IMR-90 (cell line): ENCODE results near the gene MED22. TPM values are rescaled to one million over a fixed set of nuclear protein-coding genes. Genes with fewer than 3 reads are reported as not detected.

Experiments used
- ATAC-seq: fragments of 200-7000 bp; cut with Tn5 transposase; 2 replicates; pipeline ENCODE4 v1.9.1; 2020; ENCODE audit warnings: low read depth, mild to moderate bottlenecking, moderate library complexity
- BruUV-seq: library from RNA; stranded (reverse); fragments of 400-500 nt; replicated peaks from 2 replicates; lab custom pipeline; 2021; lab: Mats Ljungman, UMichigan
- CTCF ChIA-PET: fragments of 300-600 bp; formaldehyde crosslinking; extraction: SDS; loops from one replicate; lab custom pipeline; 2021; ENCODE audit warnings: antibody characterized with exemption; lab: Yijun Ruan, JAX
- POLR2A ChIA-PET: fragments of 300-600 bp; sonication (Branson Sonifier 250); formaldehyde crosslinking; loops from one replicate; lab custom pipeline; 2022; ENCODE audit warnings: antibody characterized with exemption; ENCODE audit not compliant: unreplicated experiment; lab: Charles Lee
- DNase-seq: peaks from one replicate; pipeline ENCODE4 v3.0.0; 2013
- H2AFZ ChIP-seq: replicated peaks from 2 replicates; pipeline ENCODE3; 2013; ENCODE audit warnings: low read length, mild to moderate bottlenecking; ENCODE audit not compliant: poor library complexity
- H2AK5ac ChIP-seq: 2 replicates; pipeline ENCODE4 v1.6.1; 2013; ENCODE audit warnings: low read depth, low read length, inconsistent platforms
- H2AK9ac ChIP-seq: replicated peaks from 2 replicates; pipeline ENCODE3; 2013; ENCODE audit warnings: mild to moderate bottlenecking, low read depth, low read length, moderate library complexity; ENCODE audit not compliant: poor library complexity
- H2BK120ac ChIP-seq: 2 replicates; pipeline ENCODE4 v1.6.1; 2013; ENCODE audit warnings: low read depth, low read length, inconsistent platforms
- H2BK15ac ChIP-seq: 3 replicates; pipeline ENCODE4 v1.6.1; 2013; ENCODE audit warnings: low read depth, low read length, inconsistent platforms
- H2BK20ac ChIP-seq: 2 replicates; pipeline ENCODE4 v1.6.1; 2013; ENCODE audit warnings: low read depth, mild to moderate bottlenecking, inconsistent platforms, low read length, moderate library complexity
- H2BK5ac ChIP-seq: 2 replicates; pipeline ENCODE4 v1.6.1; 2013; ENCODE audit warnings: mild to moderate bottlenecking, low read depth, low read length, inconsistent platforms; ENCODE audit not compliant: poor library complexity, severe bottlenecking
- H3K14ac ChIP-seq: replicated peaks from 2 replicates; pipeline ENCODE4 v1.6.1; 2013; ENCODE audit warnings: low read depth, low read length, inconsistent platforms
- H3K18ac ChIP-seq: 2 replicates; pipeline ENCODE4 v1.6.1; 2013; ENCODE audit warnings: low read depth, low read length, control low read depth
- H3K23ac ChIP-seq: 2 replicates; pipeline ENCODE4 v1.6.1; 2013; ENCODE audit warnings: low read depth, low read length, inconsistent platforms
- H3K27ac ChIP-seq: 2 replicates; pipeline ENCODE4 v1.5.1; 2013; ENCODE audit warnings: mild to moderate bottlenecking, control low read depth, low read length; ENCODE audit not compliant: insufficient read depth
- H3K27me3 ChIP-seq: 2 replicates; pipeline ENCODE4 v1.6.1; 2013; ENCODE audit warnings: low read length; ENCODE audit not compliant: control insufficient read depth, insufficient read depth
- H3K36me3 ChIP-seq: 2 replicates; pipeline ENCODE4 v1.6.1; 2013; ENCODE audit warnings: low read length, mixed read lengths; ENCODE audit not compliant: control insufficient read depth, insufficient read depth
- H3K4ac ChIP-seq: 2 replicates; pipeline ENCODE4 v1.6.1; 2013; ENCODE audit warnings: low read depth, low read length, inconsistent platforms
- H3K4me1 ChIP-seq: 2 replicates; pipeline ENCODE4 v1.6.1; 2013; ENCODE audit warnings: low read length, mixed read lengths; ENCODE audit not compliant: control insufficient read depth, insufficient read depth
- H3K4me2 ChIP-seq: 2 replicates; pipeline ENCODE4 v1.6.1; 2013; ENCODE audit warnings: low read depth, mild to moderate bottlenecking, control low read depth, low read length, moderate library complexity
- H3K4me3 ChIP-seq: 2 replicates; pipeline ENCODE4 v1.5.1; 2013; ENCODE audit warnings: low read depth, mild to moderate bottlenecking, control low read depth, low read length, moderate library complexity; ENCODE audit not compliant: insufficient read depth
- H3K56ac ChIP-seq: 2 replicates; pipeline ENCODE4 v1.6.1; 2013; ENCODE audit warnings: low read length, inconsistent platforms; ENCODE audit not compliant: insufficient read depth; ENCODE audit errors: extremely low read depth
- H3K79me1 ChIP-seq, 2 experiments: 2 replicates each; pipeline ENCODE4 v1.6.1; 2013; ENCODE audit warnings: low read length in 2 of 2, inconsistent platforms in 1 of 2, low read depth in 1 of 2
- H3K9ac ChIP-seq: 2 replicates; pipeline ENCODE4 v1.6.1; 2013; ENCODE audit warnings: low read depth, low read length, control low read depth
- H3K9me1 ChIP-seq: 2 replicates; pipeline ENCODE4 v1.6.1; 2013; ENCODE audit warnings: low read length, inconsistent platforms; ENCODE audit not compliant: insufficient read depth
- H3K9me3 ChIP-seq: 2 replicates; pipeline ENCODE4 v1.6.1; 2013; ENCODE audit warnings: low read length; ENCODE audit not compliant: control insufficient read depth, insufficient read depth
- H4K20me1 ChIP-seq: 2 replicates; pipeline ENCODE4 v1.6.1; 2013; ENCODE audit warnings: low read length, inconsistent platforms; ENCODE audit not compliant: insufficient read depth
- H4K5ac ChIP-seq: 2 replicates; pipeline ENCODE4 v1.6.1; 2013; ENCODE audit warnings: mild to moderate bottlenecking, low read depth, low read length, control low read depth
- H4K8ac ChIP-seq, 2 experiments: 2 replicates each; pipeline ENCODE4 v1.6.1; 2013; ENCODE audit warnings: low read depth in 2 of 2, low read length in 2 of 2, control low read depth in 1 of 2, inconsistent platforms in 1 of 2
- H4K91ac ChIP-seq: 2 replicates; pipeline ENCODE4 v1.6.1; 2013; ENCODE audit warnings: low read depth, low read length, inconsistent platforms; ENCODE audit not compliant: insufficient read depth
- MAFK ChIP-seq: IDR thresholded peaks from 2 replicates; pipeline ENCODE4 v1.6.1; 2012; ENCODE audit warnings: low read depth, low read length, improper control_type of control experiment
- NFE2L2 ChIP-seq: fragments of 150-350 bp; IDR thresholded peaks from 2 replicates; pipeline ENCODE4 v1.6.1; 2016; ENCODE audit warnings: low read depth, mild to moderate bottlenecking, low read length
- POLR2A ChIP-seq: IDR thresholded peaks from 2 replicates; pipeline ENCODE4 v1.6.1; 2012; ENCODE audit warnings: mild to moderate bottlenecking, low read depth, low read length
- RAD21 ChIP-seq: IDR thresholded peaks from 2 replicates; pipeline ENCODE4 v1.6.1; 2012; ENCODE audit warnings: low read length, improper control_type of control experiment
- RFX5 ChIP-seq: IDR thresholded peaks from 2 replicates; pipeline ENCODE4 v1.8.0; 2012; ENCODE audit warnings: low read depth, mild to moderate bottlenecking, low read length, moderate library complexity
- WGBS, 2 experiments: methylation state at CpG; one replicate each; pipeline versions ENCODE4 v1.1.5 to v1.1.7; 2013; ENCODE audit warnings: missing lambda C conversion rate in 2 of 2; ENCODE audit not compliant: insufficient read length in 1 of 2; ENCODE audit errors: extremely low coverage in 2 of 2; 5-methylcytosine and 5-hydroxymethylcytosine counted together
- dilution Hi-C: fragments of 300-500 bp; cut with HindIII; formaldehyde crosslinking; loops from one replicate; pipeline ENCODE4 v1.14.3; 2018; ENCODE audit warnings: low sequenced_read_pairs; ENCODE audit not compliant: unreplicated experiment
- in situ Hi-C: fragments of 300-500 bp; cut with MboI; formaldehyde crosslinking; loops from 3 replicates; pipeline ENCODE4 v1.14.3; 2019; ENCODE audit warnings: low sequenced_read_pairs, inconsistent platforms, mixed read lengths
- intact Hi-C: fragments of 100-400 bp; cut with micrococcal nuclease; formaldehyde crosslinking; loops from 2 replicates; pipeline ENCODE4 v1.10.0; 2022
- polyA plus RNA-seq, 3 experiments: library from polyadenylated mRNA; depleted of rRNA; stranded (reverse); fragments of >200 nt; gene quantifications; 2 replicates each; pipeline ENCODE4 v1.2.3, GENCODE V29; 2012; ENCODE audit warnings: low replicate concordance in 1 of 3
- total RNA-seq: library from RNA; depleted of rRNA; stranded (reverse); fragments of >200 nt; gene quantifications from 2 replicates; pipeline ENCODE4 v1.2.3, GENCODE V29; 2012
- TF ChIP-seq, protein P1 (sequence below): fragments of 150-350 bp; IDR thresholded peaks from 2 replicates; pipeline ENCODE4 v1.6.1; 2017; ENCODE audit warnings: mild to moderate bottlenecking, antibody characterized with exemption, low read length, low read depth

MED22 gene
- total and polyA plus RNA-seq, 2 of the 4 experiments (the other 2 are of a cell fraction), result 7.9 to 28.3 TPM

DNA sequence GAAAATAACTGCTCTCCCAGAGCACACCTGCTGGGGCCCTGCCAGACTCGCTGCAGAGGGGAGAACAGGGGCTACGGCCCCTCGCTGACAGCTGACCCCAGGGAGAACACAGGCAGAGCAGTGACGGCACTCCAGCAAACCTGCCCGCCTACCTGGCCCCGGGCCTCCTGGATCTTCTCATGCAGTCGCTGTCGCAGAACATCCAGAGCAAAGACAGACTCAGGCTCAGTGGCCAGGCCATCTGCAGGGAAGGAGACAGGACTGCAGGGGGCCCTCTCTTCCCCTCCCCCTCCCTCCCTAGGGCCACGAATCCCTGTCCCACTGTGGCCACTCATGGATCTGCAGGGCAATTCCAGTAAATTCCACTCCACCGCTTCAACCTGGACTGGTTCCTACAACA is 14.4 kb downstream of the MED22 start:
- Histone ChIP-seq H3K27ac (no peak overlapping the region), H3K4me3 (no peak overlapping the region), H2BK120ac (no peak overlapping the region), H3K14ac (no peak overlapping the region), H3K56ac (no peak overlapping the region), H2BK5ac (no peak overlapping the region), H3K18ac (no peak overlapping the region), H3K23ac (no peak overlapping the region), H4K91ac (no peak overlapping the region), H3K9me1 (peaks cover 10% of the 10 kb centered on the region; the same call in 1 of the 2 replicates), H3K79me1 (peaks cover 17 to 34% of the 10 kb centered on the region in 2 experiments; a peak in 3 of 4 replicates), H2AK5ac (no peak overlapping the region), H3K9ac (no peak overlapping the region), H3K4me1 (no peaks in the 10 kb centered on the region), H3K27me3 (no peaks in the 10 kb centered on the region), H3K4me2 (no peak overlapping the region), H4K8ac (no peak overlapping the region), H2BK20ac (no peak overlapping the region), H3K9me3 (no peaks in the 10 kb centered on the region), H3K4ac (no peak overlapping the region), H3K36me3 (peaks cover 35% of the 10 kb centered on the region), H4K5ac (no peak overlapping the region), H2BK15ac (no peak overlapping the region), H2AFZ (no peak overlapping the region), H2AK9ac (no peak overlapping the region), H4K20me1 (no peaks in the 10 kb centered on the region; the same call in 1 of the 2 replicates)
- TF ChIP-seq RFX5 (no peak), POLR2A (no peak), NFE2L2 (no peak), RAD21 (no peak), MAFK (no peak)
- TF ChIP-seq, protein P1, sequence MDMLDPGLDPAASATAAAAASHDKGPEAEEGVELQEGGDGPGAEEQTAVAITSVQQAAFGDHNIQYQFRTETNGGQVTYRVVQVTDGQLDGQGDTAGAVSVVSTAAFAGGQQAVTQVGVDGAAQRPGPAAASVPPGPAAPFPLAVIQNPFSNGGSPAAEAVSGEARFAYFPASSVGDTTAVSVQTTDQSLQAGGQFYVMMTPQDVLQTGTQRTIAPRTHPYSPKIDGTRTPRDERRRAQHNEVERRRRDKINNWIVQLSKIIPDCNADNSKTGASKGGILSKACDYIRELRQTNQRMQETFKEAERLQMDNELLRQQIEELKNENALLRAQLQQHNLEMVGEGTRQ, result no peak
- in situ Hi-C loops, result no loop called here
- ChIA-PET CTCF (no interaction called here), POLR2A (no interaction called here)
- WGBS, 2 experiments, result 100% methylated on average over 2 of the region's 10 CpGs; no CpG with 5 or more reads in 1 of the 2 experiments
- intact Hi-C loops, result no loop called here
- dilution Hi-C loops, result no loop called here
- ATAC-seq (no peak), DNase-seq (no peak)
- BruUV-seq, result no TSS peak
